ENCODE measurements around the gene LRRC14B. TPM values are rescaled to one million over a fixed set of nuclear protein-coding genes. Genes with fewer than 3 reads are reported as not detected.

LRRC14B gene
- total RNA-seq, 4 donors from 2014 or later = not detected

GRCh38 chr5:160921-161802 lies 30.1 kb upstream of the LRRC14B start:
- peak in 1 of 2 donors; percentile 53 for DNase-seq (ENCODE audit: low spot score in 2 of 2)

GRCh38 chr5:161803-162110 lies 29.5 kb upstream of the LRRC14B start:
- DNase-seq (ENCODE audit: low spot score in 2 of 2) = peak in 1 of 2 donors; percentile 74

More at GRCh38 chr5:160921-161802, 30.1 kb upstream of the LRRC14B start:
- TF ChIP-seq CTCF (IDR thresholded peaks at IDR 0.05) = no peak
- no peak for TF ChIP-seq POLR2A (IDR thresholded peaks at IDR 0.05)
- TF ChIP-seq EP300 (IDR thresholded peaks at IDR 0.05) = no peak
- TF ChIP-seq POLR2AphosphoS5 (IDR thresholded peaks at IDR 0.05) = no peak
- no peaks in the 10 kb centered on the region for H3K4me1 ChIP-seq
- H3K27me3 ChIP-seq = peaks cover 3% of the 10 kb centered on the region
- no peaks in the 10 kb centered on the region for H3K9me3 ChIP-seq
- no peak overlapping the region for H3K27ac ChIP-seq
- H3K36me3 ChIP-seq = no peaks in the 10 kb centered on the region
- H3K4me3 ChIP-seq = no peak overlapping the region
- WGBS = 83% methylated on average over 18 of the region's 23 CpGs

GRCh38 chr5:162190-162564 lies 29.1 kb upstream of the LRRC14B start:
- DNase-seq (ENCODE audit: low spot score in 2 of 2) = peak; percentile 40 to 63
- H3K4me1 ChIP-seq = no peaks in the 10 kb centered on the region
- H3K27ac ChIP-seq = no peak overlapping the region
- peaks cover 3% of the 10 kb centered on the region for H3K27me3 ChIP-seq
- no peak overlapping the region for H3K4me3 ChIP-seq
- TF ChIP-seq POLR2A (IDR thresholded peaks at IDR 0.05) = no peak
- TF ChIP-seq POLR2AphosphoS5 (IDR thresholded peaks at IDR 0.05) = no peak
- no peaks in the 10 kb centered on the region for H3K9me3 ChIP-seq
- 82% methylated on average over 3 of the region's 19 CpGs for WGBS
- H3K36me3 ChIP-seq = no peaks in the 10 kb centered on the region

More at GRCh38 chr5:161803-162110, 29.5 kb upstream of the LRRC14B start:
- 80% methylated on average over 4 of the region's 17 CpGs for WGBS
- no peak overlapping the region for H3K4me3 ChIP-seq
- no peaks in the 10 kb centered on the region for H3K36me3 ChIP-seq
- TF ChIP-seq POLR2A (IDR thresholded peaks at IDR 0.05) (no peak), POLR2AphosphoS5 (IDR thresholded peaks at IDR 0.05) (no peak), CTCF (IDR thresholded peaks at IDR 0.05) (no peak), EP300 (IDR thresholded peaks at IDR 0.05) (no peak)
- no peak overlapping the region for H3K27ac ChIP-seq
- H3K27me3 ChIP-seq = peaks cover 3% of the 10 kb centered on the region
- no peaks in the 10 kb centered on the region for H3K4me1 ChIP-seq
- H3K9me3 ChIP-seq = no peaks in the 10 kb centered on the region

- Histone ChIP-seq H3K4me3 (no peak overlapping the region), H3K9me3 (no peaks in the 10 kb centered on the region), H3K27me3 (peaks cover 3% of the 10 kb centered on the region), H3K4me1 (no peaks in the 10 kb centered on the region), H3K36me3 (no peaks in the 10 kb centered on the region), H3K27ac (no peak overlapping the region)
- TF ChIP-seq EP300 (IDR thresholded peaks at IDR 0.05) (no peak), POLR2A (IDR thresholded peaks at IDR 0.05) (no peak), CTCF (IDR thresholded peaks at IDR 0.05) (no peak), POLR2AphosphoS5 (IDR thresholded peaks at IDR 0.05) (no peak)
- DNase-seq (ENCODE audit: low spot score in 2 of 2) = peak; percentile 45 to 71
- 88% methylated on average over 5 of the region's 23 CpGs for WGBS
Measured at GRCh38 chr5:162565-163337, 28.5 kb upstream of the LRRC14B start.

- WGBS = 88% methylated on average over 7 of the region's 7 CpGs
- Histone ChIP-seq H3K27ac (no peak overlapping the region), H3K4me1 (no peaks in the 10 kb centered on the region), H3K9me3 (no peaks in the 10 kb centered on the region), H3K27me3 (peaks cover 3% of the 10 kb centered on the region), H3K4me3 (no peak overlapping the region), H3K36me3 (no peaks in the 10 kb centered on the region)
- DNase-seq (ENCODE audit: low spot score in 2 of 2) = peak; percentile 46 to 53
- no peak for TF ChIP-seq POLR2A (IDR thresholded peaks at IDR 0.05)
- no peak for TF ChIP-seq POLR2AphosphoS5 (IDR thresholded peaks at IDR 0.05)
- TF ChIP-seq EP300 (IDR thresholded peaks at IDR 0.05) = no peak
Measured at GRCh38 chr5:163338-163620, 28.0 kb upstream of the LRRC14B start.

GRCh38 chr5:163841-164240 lies 27.5 kb upstream of the LRRC14B start:
- Histone ChIP-seq H3K27ac (no peak overlapping the region), H3K4me1 (no peaks in the 10 kb centered on the region), H3K9me3 (no peaks in the 10 kb centered on the region), H3K27me3 (peaks cover 3% of the 10 kb centered on the region), H3K36me3 (no peaks in the 10 kb centered on the region), H3K4me3 (no peak overlapping the region)
- WGBS = 84% methylated on average over 13 of the region's 13 CpGs
- TF ChIP-seq EP300 (IDR thresholded peaks at IDR 0.05) = no peak
- TF ChIP-seq CTCF (IDR thresholded peaks at IDR 0.05) = no peak
- TF ChIP-seq POLR2AphosphoS5 (IDR thresholded peaks at IDR 0.05) = no peak
- TF ChIP-seq POLR2A (IDR thresholded peaks at IDR 0.05) = no peak
- DNase-seq (ENCODE audit: low spot score in 2 of 2) = peak in 1 of 2 donors; percentile 35

Measured in suprapubic skin (tissue), 4 donors.